Endothelial cell of umbilical vein (primary cell): Measurements from ENCODE around the gene DNAAF3. TPM values are rescaled to one million over a fixed set of nuclear protein-coding genes. Genes with fewer than 3 reads are reported as not detected.

Source experiments
- BruUV-seq: library from RNA; stranded (reverse); fragments of 400-500 nt; replicated peaks from 2 replicates; lab custom pipeline; 2021; lab: Mats Ljungman, UMichigan
- CTCF ChIA-PET: fragments of 300-600, 350-600 bp; sonication (Branson Sonifier 250); formaldehyde crosslinking; loops from one replicate; lab custom pipeline; 2021; ENCODE audit warnings: antibody characterized with exemption, inconsistent platforms; lab: Charles Lee
- POLR2A ChIA-PET: fragments of 300-600, 350-600 bp; sonication (Branson Sonifier 250); formaldehyde crosslinking; loops from one replicate; lab custom pipeline; 2021; ENCODE audit warnings: antibody characterized with exemption, inconsistent platforms; lab: Charles Lee
- DNase-seq: peaks from one replicate; pipeline ENCODE4 v3.0.0-alpha.2; 2011; ENCODE audit warnings: low read depth, low spot score
- FAIRE-seq: peaks from 2 replicates; lab custom pipeline; 2011; peaks lifted over from hg19 to GRCh38; lab: Jason Lieb, UNC
- H2AFZ ChIP-seq: 2 replicates; pipeline ENCODE4 v1.6.0; 2012; ENCODE audit warnings: low read depth, low read length, control low read depth, inconsistent platforms
- H3K27ac ChIP-seq: 2 replicates; pipeline ENCODE4 v1.5.1; 2011; ENCODE audit warnings: low read depth, mild to moderate bottlenecking, control low read depth, low read length, moderate library complexity; ENCODE audit not compliant: insufficient read depth
- H3K27me3 ChIP-seq, 2 experiments: 2 replicates each; pipeline versions ENCODE4 v1.6.0 to v1.6.1; 2011; ENCODE audit warnings: low read length in 2 of 2, mixed read lengths in 1 of 2; ENCODE audit not compliant: control insufficient read depth in 2 of 2, insufficient read depth in 2 of 2
- H3K36me3 ChIP-seq, 2 experiments: 2 replicates in 1 of 2; 3 replicates in 1 of 2; pipeline ENCODE4 v1.5.1; 2011; ENCODE audit warnings: low read length in 2 of 2, mild to moderate bottlenecking in 1 of 2, moderate library complexity in 1 of 2; ENCODE audit not compliant: control insufficient read depth in 2 of 2, insufficient read depth in 2 of 2; ENCODE audit errors: extremely low read depth in 1 of 2
- H3K4me1 ChIP-seq: 3 replicates; pipeline ENCODE4 v1.5.1; 2011; ENCODE audit warnings: mild to moderate bottlenecking, low read length; ENCODE audit not compliant: control insufficient read depth, insufficient read depth; ENCODE audit errors: extremely low read depth
- H3K4me2 ChIP-seq: 2 replicates; pipeline ENCODE4 v1.6.1; 2011; ENCODE audit warnings: low read length, control low read depth, mixed read lengths; ENCODE audit not compliant: insufficient read depth
- H3K4me3 ChIP-seq, 3 experiments: fragments of 200-600 bp in 1 of 3; sonication (generic), shearing (Covaris generic) in 1 of 3; replicated peaks in 1 of 3; 2 replicates each; pipeline ENCODE4 v1.5.1; 2011 to 2016; ENCODE audit warnings: control low read depth in 3 of 3, low read length in 3 of 3, mild to moderate bottlenecking in 2 of 3, inconsistent platforms in 1 of 3, low read depth in 1 of 3, moderate library complexity in 1 of 3; ENCODE audit not compliant: insufficient read depth in 1 of 3
- H3K79me2 ChIP-seq: 2 replicates; pipeline ENCODE4 v1.6.0; 2012; ENCODE audit warnings: low read length, inconsistent platforms; ENCODE audit not compliant: control insufficient read depth, insufficient read depth
- H3K9ac ChIP-seq: replicated peaks from 2 replicates; pipeline ENCODE3; 2011; ENCODE audit warnings: low read length, control low read depth; ENCODE audit not compliant: insufficient read depth; ENCODE audit errors: extremely low read depth
- H3K9me1 ChIP-seq: replicated peaks from 3 replicates; pipeline ENCODE4 v1.6.0; 2011; ENCODE audit warnings: mild to moderate bottlenecking, low read length; ENCODE audit not compliant: control insufficient read depth, insufficient read depth; ENCODE audit errors: extremely low read depth
- H3K9me3 ChIP-seq: replicated peaks from 2 replicates; pipeline ENCODE4 v1.5.1; 2012; ENCODE audit warnings: low read length, inconsistent platforms; ENCODE audit not compliant: control insufficient read depth, insufficient read depth
- H4K20me1 ChIP-seq: replicated peaks from 2 replicates; pipeline ENCODE3; 2011; ENCODE audit warnings: mild to moderate bottlenecking, low read length; ENCODE audit not compliant: control insufficient read depth, insufficient read depth; ENCODE audit errors: extremely low read depth
- CTCF ChIP-seq, 2 donors: IDR thresholded peaks; 1 replicate in 1 of 2; 2 replicates in 1 of 2; pipeline ENCODE4 v1.5.1; 2011; ENCODE audit warnings: low read length in 2 of 2, mild to moderate bottlenecking in 2 of 2, moderate library complexity in 2 of 2, control low read depth in 1 of 2, inconsistent platforms in 1 of 2, low read depth in 1 of 2; ENCODE audit not compliant: insufficient read depth in 1 of 2; ENCODE audit errors: extremely low read depth in 1 of 2
- EZH2 ChIP-seq: IDR thresholded peaks from 2 replicates; pipeline ENCODE4 v1.6.1; 2012; ENCODE audit warnings: borderline replicate concordance, low read depth, mild to moderate bottlenecking, moderate library complexity, low read length, inconsistent platforms; ENCODE audit not compliant: severe bottlenecking
- FOS ChIP-seq: IDR thresholded peaks from 2 replicates; pipeline ENCODE4 v1.6.1; 2011; ENCODE audit warnings: mild to moderate bottlenecking, low read length, moderate library complexity, borderline replicate concordance; ENCODE audit not compliant: insufficient read depth
- GATA2 ChIP-seq: IDR thresholded peaks from 2 replicates; pipeline ENCODE4 v1.7.0; 2011; ENCODE audit warnings: low read depth, mild to moderate bottlenecking, moderate library complexity, mixed read lengths, low read length; ENCODE audit not compliant: insufficient read length, insufficient read depth
- JUN ChIP-seq: IDR thresholded peaks from 2 replicates; pipeline ENCODE4 v1.6.1; 2011; ENCODE audit warnings: borderline replicate concordance, low read depth; ENCODE audit not compliant: insufficient read length, insufficient read depth
- POLR2A ChIP-seq: IDR thresholded peaks from 2 replicates; pipeline ENCODE4 v1.6.1; 2012; ENCODE audit warnings: low read depth, mild to moderate bottlenecking, control low read depth, low read length
- POLR2AphosphoS5 ChIP-seq: IDR thresholded peaks from 2 replicates; pipeline ENCODE4 v1.6.1; 2012; ENCODE audit warnings: low read depth, mild to moderate bottlenecking, control low read depth, low read length, moderate library complexity; ENCODE audit not compliant: insufficient read depth
- dilution Hi-C: fragments of 300-500 bp; cut with MboI; formaldehyde crosslinking; loops from one replicate; pipeline ENCODE4 v1.15.0; 2019; ENCODE audit warnings: low sequenced_read_pairs; ENCODE audit not compliant: extremely low pct_ligation_motif_present
- intact Hi-C: fragments of 100-400 bp; cut with micrococcal nuclease; formaldehyde crosslinking; loops from one replicate; pipeline ENCODE4 v1.10.0; 2022
- polyA plus RNA-seq, 4 experiments: library from polyadenylated mRNA; depleted of rRNA in 3 of 4; stranded (reverse) in 3 of 4; unstranded in 1 of 4; fragments of >200 nt; gene quantifications; 2 replicates each; pipeline versions ENCODE4 v1.2.1 to v1.2.3, GENCODE V29; 2011 to 2012; ENCODE audit warnings: missing spikeins in 1 of 4
- total RNA-seq: library from RNA; stranded (reverse); gene quantifications from 2 replicates; pipeline ENCODE4 v1.2.3, GENCODE V29; 2021

The DNAAF3 gene
- total and polyA plus RNA-seq, 2 donors (not counting 3 experiments of a cell fraction or from before 2014, with no cell fraction given) = 0.62 to 0.75 TPM

DNA sequence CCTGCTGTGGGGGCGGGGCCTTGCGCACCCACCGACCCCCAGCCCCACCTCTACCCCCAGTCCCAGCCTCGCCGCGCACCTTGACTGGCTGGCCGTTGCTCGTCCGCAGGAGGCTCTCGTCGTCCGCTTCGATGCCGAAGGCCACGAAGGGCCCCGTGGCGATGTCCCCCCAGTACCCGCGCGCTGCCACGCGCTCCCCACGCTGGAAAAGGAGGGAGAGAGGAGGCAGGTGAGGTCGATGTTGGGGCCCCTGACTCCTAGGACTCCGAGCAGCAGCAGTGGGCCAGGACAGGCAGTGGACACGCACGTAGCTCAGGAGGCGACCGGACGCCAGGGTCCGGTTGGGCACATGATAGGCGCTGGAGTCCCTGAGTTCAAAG lies 5.4 kb downstream of the DNAAF3 start:
- Histone ChIP-seq H3K79me2 (no peaks in the 10 kb centered on the region), H3K36me3 (no peaks in the 10 kb centered on the region), H3K27ac (no peak overlapping the region), H3K9ac (no peak overlapping the region), H3K4me2 (no peak overlapping the region), H4K20me1 (no peaks in the 10 kb centered on the region), H3K9me3 (no peaks in the 10 kb centered on the region), H2AFZ (no peak overlapping the region), H3K9me1 (no peaks in the 10 kb centered on the region), H3K4me3 (no peak overlapping the region), H3K27me3 (peaks cover 13 to 15% of the 10 kb centered on the region in 2 experiments), H3K4me1 (no peaks in the 10 kb centered on the region)
- DNase-seq (no peak), FAIRE-seq (no peak)
- intact Hi-C loops (loop anchor here (1.0 kb wide), 3 partner anchors 20 to 98 kb away; partner anchors contain the start of gene PPP6R1), dilution Hi-C loops (no loop called here)
- ChIA-PET POLR2A (no interaction called here), CTCF (interaction anchor here (0.6 to 4.6 kb wide), 27 partner anchors 8 to 486 kb away, joined by 3 to 64 read pairs (median 4); partner anchors contain the start of genes KMT5C, TMEM238 and UBE2S)
- TF ChIP-seq POLR2A = no peak
- TF ChIP-seq JUN = no peak
- no peak for TF ChIP-seq EZH2
- TF ChIP-seq GATA2 = no peak
- BruUV-seq = no TSS peak

- no peaks in the 10 kb centered on the region for H3K36me3 ChIP-seq
- intact Hi-C loops (loop anchor here (1.0 kb wide), 3 partner anchors 19 to 99 kb away; partner anchors contain the start of gene PPP6R1), dilution Hi-C loops (no loop called here)
- DNase-seq (peak; percentile 85), FAIRE-seq (peak; percentile 90)
- ChIA-PET POLR2A (no interaction called here), CTCF (interaction anchor here (0.6 to 4.6 kb wide), 27 partner anchors 9 to 486 kb away, joined by 3 to 64 read pairs (median 4); partner anchors contain the start of genes KMT5C, TMEM238 and UBE2S)
- H3K9ac ChIP-seq = no peak overlapping the region
- no peak overlapping the region for H3K4me2 ChIP-seq
- no peaks in the 10 kb centered on the region for H3K9me1 ChIP-seq
- peaks cover 14 to 16% of the 10 kb centered on the region in 2 experiments for H3K27me3 ChIP-seq
- H3K79me2 ChIP-seq = no peaks in the 10 kb centered on the region
- no peaks in the 10 kb centered on the region for H3K9me3 ChIP-seq
- BruUV-seq = no TSS peak
- no peak overlapping the region for H3K27ac ChIP-seq
- no peak overlapping the region for H3K4me3 ChIP-seq
- no peaks in the 10 kb centered on the region for H3K4me1 ChIP-seq
- TF ChIP-seq CTCF (IDR thresholded peaks at IDR 0.05; ENCODE audit: extremely low read depth in 1 of 2, insufficient read depth in 1 of 2, low read depth in 1 of 2, low read length in 2 of 2) (peak; percentile 97 to 98), FOS (no peak), POLR2AphosphoS5 (peak; percentile 25)
- H2AFZ ChIP-seq = no peak overlapping the region
- no peaks in the 10 kb centered on the region for H4K20me1 ChIP-seq
Measured at GRCh38 chr19:55160128-55160985, 6.1 kb downstream of the DNAAF3 start.
